ENCODE measurements around the gene DCLK1. TPM values are rescaled to one million over a fixed set of nuclear protein-coding genes. Genes with fewer than 3 reads are reported as not detected.

Gene DCLK1
- total RNA-seq, 1 experiment from 2014 or later = not detected

DNA sequence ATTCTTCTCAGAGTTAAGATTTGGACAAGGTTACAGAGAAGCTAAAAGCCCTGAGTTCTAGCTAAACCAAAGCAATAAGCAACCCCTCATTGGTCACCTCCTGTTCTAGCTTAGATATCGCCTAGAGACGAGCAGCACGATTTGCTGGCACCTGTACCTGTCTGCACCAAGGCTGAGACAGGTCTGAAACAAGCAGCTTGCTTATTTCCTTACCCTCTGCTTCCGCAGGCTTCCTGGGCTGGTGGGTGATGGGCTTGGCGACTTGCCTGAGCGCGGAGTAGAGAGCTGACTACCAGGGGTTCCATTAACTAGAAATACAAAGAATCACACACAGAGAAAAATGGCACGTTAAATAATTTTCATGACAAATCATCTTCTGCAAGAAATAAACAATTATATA, 276.9 kb downstream of the DCLK1 start:
- Mint-ChIP-seq H3K4me1 (ENCODE audit: low read depth, unreplicated experiment) (peaks cover 8% of the 10 kb centered on the region), H3K27me3 (ENCODE audit: insufficient read depth, unreplicated experiment) (peaks cover 10% of the 10 kb centered on the region), H3K27ac (ENCODE audit: unreplicated experiment) (no peak overlapping the region), H3K36me3 (ENCODE audit: insufficient read depth, unreplicated experiment) (no peaks in the 10 kb centered on the region), H3K9me3 (ENCODE audit: unreplicated experiment) (no peaks in the 10 kb centered on the region), H3K4me3 (ENCODE audit: unreplicated experiment) (no peak overlapping the region)
- CTCF ChIA-PET = no interaction called here
- intact Hi-C loops (cut with micrococcal nuclease; ENCODE audit: unreplicated experiment) = no loop called here
- BruUV-seq (replicated peaks) = no TSS peak
- TF ChIP-seq, protein P1, sequence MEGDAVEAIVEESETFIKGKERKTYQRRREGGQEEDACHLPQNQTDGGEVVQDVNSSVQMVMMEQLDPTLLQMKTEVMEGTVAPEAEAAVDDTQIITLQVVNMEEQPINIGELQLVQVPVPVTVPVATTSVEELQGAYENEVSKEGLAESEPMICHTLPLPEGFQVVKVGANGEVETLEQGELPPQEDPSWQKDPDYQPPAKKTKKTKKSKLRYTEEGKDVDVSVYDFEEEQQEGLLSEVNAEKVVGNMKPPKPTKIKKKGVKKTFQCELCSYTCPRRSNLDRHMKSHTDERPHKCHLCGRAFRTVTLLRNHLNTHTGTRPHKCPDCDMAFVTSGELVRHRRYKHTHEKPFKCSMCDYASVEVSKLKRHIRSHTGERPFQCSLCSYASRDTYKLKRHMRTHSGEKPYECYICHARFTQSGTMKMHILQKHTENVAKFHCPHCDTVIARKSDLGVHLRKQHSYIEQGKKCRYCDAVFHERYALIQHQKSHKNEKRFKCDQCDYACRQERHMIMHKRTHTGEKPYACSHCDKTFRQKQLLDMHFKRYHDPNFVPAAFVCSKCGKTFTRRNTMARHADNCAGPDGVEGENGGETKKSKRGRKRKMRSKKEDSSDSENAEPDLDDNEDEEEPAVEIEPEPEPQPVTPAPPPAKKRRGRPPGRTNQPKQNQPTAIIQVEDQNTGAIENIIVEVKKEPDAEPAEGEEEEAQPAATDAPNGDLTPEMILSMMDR (IDR thresholded peaks at IDR 0.05; ENCODE audit: insufficient read depth in 1 of 2, low read depth in 1 of 2, low read length in 1 of 2, severe bottlenecking in 1 of 2, unreplicated experiment in 1 of 2) = no peak
- POLR2A ChIA-PET = no interaction called here
- H3K4me1 ChIP-seq = no peaks in the 10 kb centered on the region
- H3K27me3 ChIP-seq (replicated peaks; ENCODE audit: control insufficient read depth, insufficient read depth, low read length) = no peaks in the 10 kb centered on the region
- H3K9me3 ChIP-seq = no peaks in the 10 kb centered on the region
- no peaks in the 10 kb centered on the region for H3K36me3 ChIP-seq (ENCODE audit: control insufficient read depth, insufficient read depth, low read length)
- no peak overlapping the region for H3K4me3 ChIP-seq (ENCODE audit: low read depth, low read length)
- DNase-seq = no peak

- CTCF ChIA-PET = no interaction called here
- Histone ChIP-seq H3K9me3 (no peaks in the 10 kb centered on the region), H3K27me3 (replicated peaks; ENCODE audit: control insufficient read depth, insufficient read depth, low read length) (no peaks in the 10 kb centered on the region), H3K4me1 (no peaks in the 10 kb centered on the region), H3K36me3 (ENCODE audit: control insufficient read depth, insufficient read depth, low read length) (no peaks in the 10 kb centered on the region), H3K4me3 (ENCODE audit: low read depth, low read length) (no peak overlapping the region)
- BruUV-seq (replicated peaks) = no TSS peak
- Mint-ChIP-seq H3K9me3 (ENCODE audit: unreplicated experiment) (no peaks in the 10 kb centered on the region), H3K27ac (ENCODE audit: unreplicated experiment) (no peak overlapping the region), H3K27me3 (ENCODE audit: insufficient read depth, unreplicated experiment) (peaks cover 8% of the 10 kb centered on the region), H3K36me3 (ENCODE audit: insufficient read depth, unreplicated experiment) (no peaks in the 10 kb centered on the region), H3K4me3 (ENCODE audit: unreplicated experiment) (no peak overlapping the region), H3K4me1 (ENCODE audit: low read depth, unreplicated experiment) (no peaks in the 10 kb centered on the region)
- POLR2A ChIA-PET = no interaction called here
- no peak for DNase-seq
- TF ChIP-seq, protein P1 (IDR thresholded peaks at IDR 0.05; ENCODE audit: insufficient read depth in 1 of 2, low read depth in 1 of 2, low read length in 1 of 2, severe bottlenecking in 1 of 2, unreplicated experiment in 1 of 2) = no peak
- intact Hi-C loops (cut with micrococcal nuclease; ENCODE audit: unreplicated experiment) = no loop called here
These were observed 279.3 kb downstream of the DCLK1 start for GRCh38 chr13:35851881-35852280.

DNA sequence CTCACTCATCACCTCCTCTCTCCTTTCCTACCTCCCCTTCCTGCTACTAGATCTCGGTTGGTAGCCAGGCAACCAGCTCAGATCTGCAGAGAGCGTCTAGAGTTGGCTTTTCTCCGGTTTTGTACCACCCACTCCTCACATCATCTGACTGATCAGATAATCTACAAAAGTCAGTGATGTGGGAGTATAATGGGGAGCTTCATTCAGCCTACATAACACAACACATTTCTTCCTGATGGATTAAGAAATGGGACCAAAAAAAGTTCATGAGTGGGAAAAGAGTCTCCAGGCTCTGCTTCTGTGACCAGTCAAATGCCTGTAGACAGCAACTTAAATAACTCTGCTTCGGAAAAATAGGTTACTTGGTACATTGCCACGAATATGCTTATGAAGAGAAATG, 279.8 kb downstream of the DCLK1 start:
- H3K4me3 Mint-ChIP-seq (ENCODE audit: unreplicated experiment) = no peak overlapping the region
- TF ChIP-seq, protein P1 (IDR thresholded peaks at IDR 0.05; ENCODE audit: insufficient read depth in 1 of 2, low read depth in 1 of 2, low read length in 1 of 2, severe bottlenecking in 1 of 2, unreplicated experiment in 1 of 2) = no peak
- no peaks in the 10 kb centered on the region for H3K36me3 Mint-ChIP-seq (ENCODE audit: insufficient read depth, unreplicated experiment)
- H3K9me3 Mint-ChIP-seq (ENCODE audit: unreplicated experiment) = no peaks in the 10 kb centered on the region
- ChIA-PET CTCF (no interaction called here), POLR2A (no interaction called here)
- H3K9me3 ChIP-seq = no peaks in the 10 kb centered on the region
- DNase-seq = no peak
- no peak overlapping the region for H3K27ac Mint-ChIP-seq (ENCODE audit: unreplicated experiment)
- no TSS peak for BruUV-seq (replicated peaks)
- no peaks in the 10 kb centered on the region for H3K36me3 ChIP-seq (ENCODE audit: control insufficient read depth, insufficient read depth, low read length)
- intact Hi-C loops (cut with micrococcal nuclease; ENCODE audit: unreplicated experiment) = no loop called here
- no peaks in the 10 kb centered on the region for H3K4me1 ChIP-seq
- no peaks in the 10 kb centered on the region for H3K27me3 ChIP-seq (replicated peaks; ENCODE audit: control insufficient read depth, insufficient read depth, low read length)
- H3K4me1 Mint-ChIP-seq (ENCODE audit: low read depth, unreplicated experiment) = no peaks in the 10 kb centered on the region
- no peak overlapping the region for H3K4me3 ChIP-seq (ENCODE audit: low read depth, low read length)
- H3K27me3 Mint-ChIP-seq (ENCODE audit: insufficient read depth, unreplicated experiment) = peaks cover 8% of the 10 kb centered on the region
